Right kidney (tissue), 9 donors: ENCODE measurements around the gene PMVK.
"Not testable (repeated sequence)": the region's sequence is repeated elsewhere in the genome, so short reads cannot be mapped to it uniquely, and the experiment has no call there.

Experiments used
- DNase-seq: peaks from one replicate; pipeline ENCODE4 v3.0.0-alpha.2; 2016
- long read RNA-seq, 8 donors: transcript quantifications; one replicate each; lab custom pipeline, GENCODE V29; 2026

Gene PMVK
- long read RNA-seq, donor 1, transcript PMVK-201 (5 exons, 1,280 nt): major isoform, 31 of 36 reads
- long read RNA-seq, donor 1, partial matches to known transcripts: 5 of 36 reads
- long read RNA-seq, donor 1, other reads (novel, unspliced or antisense): 0 of 36 reads
- long read RNA-seq, donor 2, transcript PMVK-201 (5 exons, 1,280 nt): major isoform, 19 of 50 reads
- long read RNA-seq, donor 2, partial matches to known transcripts: 31 of 50 reads
- long read RNA-seq, donor 2, other reads (novel, unspliced or antisense): 0 of 50 reads
- long read RNA-seq, donor 3, transcript PMVK-201 (5 exons, 1,280 nt): major isoform, 13 of 36 reads
- long read RNA-seq, donor 3, partial matches to known transcripts: 23 of 36 reads
- long read RNA-seq, donor 3, other reads (novel, unspliced or antisense): 0 of 36 reads
- long read RNA-seq, donor 4, transcript PMVK-201 (5 exons, 1,280 nt): major isoform, 38 of 84 reads
- long read RNA-seq, donor 4, partial matches to known transcripts: 46 of 84 reads
- long read RNA-seq, donor 4, other reads (novel, unspliced or antisense): 0 of 84 reads
- long read RNA-seq, donor 5, transcript PMVK-201 (5 exons, 1,280 nt): major isoform, 41 of 101 reads
- long read RNA-seq, donor 5, partial matches to known transcripts: 60 of 101 reads
- long read RNA-seq, donor 5, other reads (novel, unspliced or antisense): 0 of 101 reads
- long read RNA-seq, donor 6, transcript PMVK-201 (5 exons, 1,280 nt): major isoform, 36 of 68 reads
- long read RNA-seq, donor 6, partial matches to known transcripts: 32 of 68 reads
- long read RNA-seq, donor 6, other reads (novel, unspliced or antisense): 0 of 68 reads
- long read RNA-seq, donor 7, transcript PMVK-201 (5 exons, 1,280 nt): major isoform, 34 of 34 reads
- long read RNA-seq, donor 7, partial matches to known transcripts: 0 of 34 reads
- long read RNA-seq, donor 7, other reads (novel, unspliced or antisense): 0 of 34 reads
- long read RNA-seq, donor 8, transcript PMVK-201 (5 exons, 1,280 nt): major isoform, 27 of 27 reads
- long read RNA-seq, donor 8, partial matches to known transcripts: 0 of 27 reads
- long read RNA-seq, donor 8, other reads (novel, unspliced or antisense): 0 of 27 reads

GRCh38 chr1:154936555-154937084, at the start of gene PMVK:
TSS of gene PMVK (minus strand) at chr1:154936719. CDS start at chr1:154936685, 34 bp downstream.
- peak; percentile 100 for DNase-seq

DNA sequence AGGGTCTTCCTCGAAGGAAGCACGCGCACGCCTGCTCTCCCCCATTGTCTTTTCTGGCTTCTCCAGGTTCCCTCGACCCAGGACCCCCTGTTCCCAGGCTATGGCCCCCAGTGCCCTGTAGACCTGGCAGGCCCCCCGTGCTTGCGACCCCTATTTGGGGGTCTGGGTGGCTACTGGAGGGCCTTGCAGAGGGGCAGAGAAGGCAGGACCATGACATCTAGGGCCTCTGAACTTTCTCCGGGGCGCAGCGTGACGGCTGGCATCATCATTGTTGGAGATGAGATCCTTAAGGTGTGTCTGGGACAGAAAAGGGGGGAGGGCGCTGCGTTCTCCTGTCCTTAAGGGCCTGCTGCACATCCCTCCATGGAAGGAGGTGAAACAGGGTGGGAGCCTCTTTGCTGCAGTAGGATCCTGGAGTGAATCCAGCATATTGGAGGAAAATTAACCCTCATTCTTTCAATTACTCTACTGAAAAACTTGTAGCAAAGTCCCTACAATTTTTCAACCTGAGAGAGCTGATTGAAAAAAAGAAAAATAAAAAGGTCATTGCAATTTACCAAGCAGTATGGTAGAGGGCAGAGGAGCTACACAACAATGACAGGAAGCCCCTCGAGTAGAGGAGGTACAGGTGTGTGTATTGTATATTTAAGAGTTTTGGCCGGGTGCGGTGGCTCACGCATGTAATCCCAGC, 47.4 kb upstream of the PMVK start:
- DNase-seq: no peak

DNA sequence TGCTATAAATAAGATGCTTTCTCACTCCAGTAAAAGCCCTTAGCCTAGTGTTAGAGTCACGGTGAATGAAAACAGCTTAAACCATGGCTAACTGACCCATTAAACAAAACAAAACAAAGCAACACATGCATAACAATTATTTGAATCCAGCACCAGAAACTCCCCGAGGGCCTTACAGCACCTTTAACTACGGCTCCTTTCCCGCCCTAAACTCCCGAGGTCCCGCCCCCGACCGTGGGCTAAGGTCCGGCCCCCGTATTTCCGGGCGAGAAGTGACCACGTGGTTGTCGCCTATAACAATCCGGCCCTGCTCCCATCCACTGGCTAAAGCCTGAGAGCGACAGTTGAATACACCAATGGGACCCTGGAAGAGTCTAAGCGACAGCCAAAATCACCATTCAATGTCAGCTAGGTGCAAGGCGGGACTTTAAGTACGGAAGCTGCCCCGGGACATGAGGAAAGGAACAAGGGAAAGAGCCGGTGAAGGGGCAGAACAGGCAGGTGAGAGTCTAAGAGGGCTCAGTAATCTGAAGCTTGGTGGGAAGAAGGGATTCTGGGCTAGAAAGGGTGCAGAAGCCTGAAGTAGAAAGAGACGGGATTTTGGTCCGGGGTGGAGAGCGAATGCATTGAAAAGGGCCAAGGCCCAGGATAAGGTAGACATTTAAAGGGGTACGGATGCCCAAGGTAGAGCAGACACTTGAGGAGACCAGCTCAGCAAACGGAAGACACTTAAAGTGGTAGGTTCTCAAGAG, 46.6 kb upstream of the PMVK start, which contains the start of gene FLAD1:
FLAD1 (plus strand) TSS at position 448 of the 752 bp plus-strand sequence. CDS start 351 bp downstream, outside the sequence.
- DNase-seq: peak; percentile 80

DNA sequence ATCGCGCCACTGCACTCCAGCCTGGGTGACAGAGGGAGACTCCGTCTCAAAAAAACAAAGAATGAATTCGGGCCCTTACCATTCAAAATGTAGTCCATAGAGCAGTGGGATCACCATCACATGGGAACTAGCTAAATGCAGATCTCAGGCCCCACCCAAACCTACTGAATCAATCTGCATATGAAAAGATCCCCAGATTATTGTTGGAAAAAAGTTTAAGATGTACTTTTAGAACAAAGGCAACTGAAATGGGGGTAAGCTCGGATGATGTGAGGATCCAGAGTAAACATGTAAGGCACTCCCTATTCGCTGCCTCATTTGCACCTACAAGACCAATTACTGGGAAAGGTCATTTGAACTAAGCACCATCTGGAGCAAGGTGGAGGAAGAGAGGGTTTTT, 45.8 kb upstream of the PMVK start:
- no peak for DNase-seq

- no peak for DNase-seq
Measured at GRCh38 chr1:154978360-154978759, 41.8 kb upstream of the PMVK start.

GRCh38 chr1:154977762-154978161, 41.2 kb upstream of the PMVK start:
- not testable (repeated sequence) for DNase-seq

DNA sequence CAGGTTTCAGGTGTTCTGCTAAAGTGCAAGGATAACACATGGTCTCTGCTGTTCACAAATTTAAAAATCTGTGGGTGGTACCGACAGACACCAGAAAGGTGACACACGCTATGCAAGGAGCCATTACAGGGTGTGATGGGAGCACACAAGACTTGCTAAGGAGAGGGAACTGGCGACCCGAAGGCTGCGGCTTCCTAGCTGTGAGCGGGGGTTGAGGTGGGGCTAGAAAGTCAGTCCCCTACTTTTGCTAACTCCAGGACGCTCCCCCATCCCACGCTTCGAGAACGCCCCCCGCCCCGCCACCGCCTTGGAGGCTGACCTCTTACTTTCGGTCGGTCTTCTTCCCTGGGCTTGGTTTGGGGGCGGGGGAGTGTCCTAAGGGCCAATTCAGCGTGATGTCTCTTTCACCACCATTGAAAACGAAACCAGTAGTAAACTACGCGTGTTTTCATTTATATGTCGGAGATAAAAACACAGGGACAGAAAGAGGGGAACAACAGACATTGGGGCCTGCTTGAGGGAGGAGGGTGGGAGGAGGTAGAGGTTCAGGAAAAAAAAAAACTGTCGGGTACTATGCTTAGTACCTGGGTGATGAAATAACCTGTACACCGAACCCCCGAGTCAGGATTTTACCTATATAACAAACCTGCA, 39.0 kb upstream of the PMVK start:
- peak; percentile 74 for DNase-seq

- DNase-seq: peak; percentile 98
Measured at GRCh38 chr1:154974808-154975408, 38.4 kb upstream of the PMVK start.

DNA sequence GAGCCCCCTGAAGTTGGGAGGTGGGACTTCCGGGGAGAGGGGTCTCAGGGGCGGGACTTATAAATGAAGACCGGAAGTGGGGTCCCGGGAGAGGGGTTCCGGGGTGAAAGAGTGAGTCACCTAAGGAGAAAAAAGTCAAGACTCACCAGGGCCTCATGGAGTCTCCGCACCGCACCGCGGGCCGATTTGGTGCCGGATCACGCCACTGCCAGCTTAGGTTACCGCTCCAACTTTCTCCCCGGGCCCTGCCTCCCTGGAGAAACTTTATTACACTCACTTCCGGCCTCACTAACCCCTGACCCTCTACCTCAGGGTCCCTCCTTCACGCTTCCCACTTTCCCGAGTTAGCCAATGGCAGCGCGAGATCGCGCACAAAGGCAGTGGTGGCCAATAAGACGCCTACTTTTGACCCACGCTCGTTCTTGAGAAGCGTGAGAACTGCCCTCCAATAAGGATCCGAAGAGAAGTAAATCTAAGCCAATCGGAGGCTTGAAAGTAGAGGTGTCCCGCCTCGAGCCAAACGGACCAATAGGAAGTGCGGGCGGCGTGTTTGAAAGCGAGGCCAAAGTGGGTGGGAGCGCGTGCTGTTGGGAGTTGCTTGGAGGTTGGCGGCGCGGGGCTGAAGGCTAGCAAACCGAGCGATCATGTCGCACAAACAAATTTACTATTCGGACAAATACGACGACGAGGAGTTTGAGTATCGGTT, 37.7 kb upstream of the PMVK start, which contains the start of gene CKS1B:
CKS1B (plus strand) TSS at position 580 of the 706 bp plus-strand sequence; CDS start at position 645, 65 bp downstream.
- peak; percentile 98 for DNase-seq

GRCh38 chr1:154973344-154974101, 37.0 kb upstream of the PMVK start:
- DNase-seq: peak; percentile 84

DNA sequence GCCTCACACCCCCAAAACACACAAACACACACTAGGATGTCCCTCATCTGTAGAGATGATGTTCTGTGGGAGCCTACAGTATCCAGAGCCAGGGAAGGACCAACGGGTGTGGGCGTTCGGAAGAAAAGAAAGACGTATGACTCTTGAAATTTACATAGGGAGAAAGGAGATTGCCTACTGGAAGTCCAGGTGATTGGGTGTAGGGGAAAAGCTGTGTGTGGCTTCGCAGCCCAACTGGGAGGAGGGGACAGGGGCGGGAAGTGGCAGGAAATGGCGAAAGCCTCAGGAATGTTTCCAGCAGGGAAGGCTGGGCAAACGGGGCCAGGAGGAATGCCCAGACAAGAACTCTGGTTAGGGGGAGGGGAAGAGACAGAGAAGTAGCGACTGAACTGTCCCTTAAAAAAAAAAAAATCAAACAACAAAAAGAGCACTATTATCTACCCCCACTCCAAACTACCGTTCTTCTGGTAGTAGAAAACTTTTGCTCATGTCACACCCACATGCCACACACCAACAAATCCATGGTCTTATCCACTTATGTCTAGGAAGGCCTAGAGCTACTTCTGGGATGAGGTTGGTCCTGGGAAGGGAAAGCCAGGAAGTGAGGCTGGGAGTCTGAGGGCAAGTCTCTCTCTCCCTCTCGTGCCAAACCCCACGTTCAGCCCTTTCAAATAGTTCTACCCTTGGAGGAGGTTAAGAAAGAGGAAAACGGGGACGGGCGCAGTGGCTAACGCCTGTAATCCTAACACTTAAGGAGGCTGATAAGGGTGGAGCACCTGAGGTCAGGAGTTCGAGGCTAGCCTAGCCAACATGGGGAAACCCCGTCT, 36.2 kb upstream of the PMVK start:
- no peak for DNase-seq

DNA sequence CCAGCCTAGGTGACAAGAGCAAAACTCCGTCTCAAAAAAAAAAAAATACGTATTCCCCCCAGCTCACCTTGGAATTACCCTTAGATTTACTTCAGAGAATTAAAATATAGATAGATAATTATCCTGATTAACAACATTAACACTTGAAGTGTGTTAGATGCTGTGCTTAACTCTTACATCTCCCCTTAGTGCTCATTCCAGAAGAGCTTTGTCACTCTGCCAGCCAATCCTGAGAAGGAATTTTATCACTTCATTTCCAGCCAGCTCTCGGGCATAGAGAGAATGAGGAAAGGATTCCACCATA, 35.6 kb upstream of the PMVK start:
- DNase-seq: no peak

GRCh38 chr1:154971341-154971998, 35.0 kb upstream of the PMVK start:
- no peak for DNase-seq

DNA sequence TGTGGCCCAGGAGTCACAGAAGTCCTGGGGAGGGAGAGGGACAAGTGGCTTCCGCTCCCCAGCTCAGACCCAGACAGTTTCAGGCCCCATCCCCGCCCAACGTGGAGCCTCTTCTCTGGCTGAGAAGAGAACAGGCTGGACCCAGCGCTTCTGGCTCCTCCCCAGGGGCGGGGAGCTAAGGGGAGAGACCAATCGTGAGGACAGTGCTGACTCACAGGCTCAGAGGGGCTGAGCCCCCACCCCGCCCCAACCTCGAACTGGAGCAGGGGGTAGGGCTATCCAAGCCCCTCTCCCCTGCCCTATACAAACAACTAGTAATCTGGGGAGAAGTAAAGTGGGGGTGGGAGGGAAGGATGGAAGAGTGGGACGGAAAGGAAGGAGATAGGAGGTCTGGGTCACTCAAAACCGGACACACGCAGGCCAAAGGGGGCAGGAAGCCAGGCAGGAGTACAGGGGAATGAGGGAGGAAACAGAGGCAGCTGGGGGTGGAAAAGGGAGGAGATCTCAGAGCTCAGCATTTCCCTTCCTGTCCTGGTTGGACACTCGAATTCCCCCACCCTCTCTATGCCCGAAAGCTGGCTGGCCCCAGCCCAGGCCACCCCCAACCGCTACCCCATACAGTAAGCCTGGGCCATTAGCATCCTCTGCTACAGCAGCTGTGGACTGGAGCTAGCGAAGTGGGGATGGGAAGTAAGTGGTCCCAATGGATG, 34.3 kb upstream of the PMVK start, which contains the start of gene SHC1:
SHC1 (minus strand) TSS at position 117 of the 710 bp plus-strand sequence. CDS start 221 bp downstream, outside the sequence.
- peak; percentile 74 for DNase-seq

DNA sequence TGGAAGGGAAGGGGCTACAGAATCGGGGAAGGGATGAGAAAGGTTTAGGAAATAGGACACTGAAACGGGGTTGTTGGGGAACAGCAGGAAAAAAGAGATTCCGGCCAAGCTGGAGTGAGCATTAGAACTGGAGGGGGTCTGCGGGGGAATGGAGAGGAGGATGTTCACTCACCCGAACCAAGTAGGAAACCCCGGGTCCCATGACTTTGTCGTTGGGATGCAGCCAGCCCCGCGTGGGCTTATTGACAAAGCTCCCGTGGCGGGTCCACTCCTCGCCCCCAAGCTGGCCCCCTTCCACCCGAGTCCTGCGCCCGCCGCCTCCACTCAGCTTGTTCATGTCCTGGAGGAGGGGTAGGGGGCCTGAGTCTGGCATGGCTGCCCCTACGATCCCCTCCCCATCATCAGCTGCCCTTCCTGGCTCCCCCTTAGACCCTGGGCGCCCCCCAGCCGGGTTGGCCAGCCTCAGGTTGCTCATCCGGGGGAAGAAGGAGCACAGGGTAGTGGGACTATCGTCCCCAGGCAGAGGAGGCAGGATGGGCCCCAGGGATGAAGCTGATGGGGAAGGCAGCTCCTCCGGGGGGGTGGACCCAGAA, 33.4 kb upstream of the PMVK start:
- no peak for DNase-seq

GRCh38 chr1:154969246-154969645, 32.7 kb upstream of the PMVK start:
- DNase-seq: no peak
